HG03342 (cell line): ENCODE measurements around the gene LMOD3.
A peak's percentile ranks its signal among the peaks of the same experiment; 100 is the strongest.

Experiments
- ATAC-seq: cut with Tn5 transposase; IDR thresholded peaks from one replicate; pipeline ENCODE4 v1.9.1; 2021; ENCODE audit warnings: mild to moderate bottlenecking, moderate library complexity; ENCODE audit not compliant: unreplicated experiment

The LMOD3 gene

GRCh38 chr3:69126216-69126615, 3.8 kb upstream of the LMOD3 start:
- no peak for ATAC-seq

GRCh38 chr3:69121950-69122349, 445 bp downstream of the LMOD3 start:
- ATAC-seq: no peak

GRCh38 chr3:69121513-69121912, 882 bp downstream of the LMOD3 start:
- ATAC-seq: no peak

- peak; percentile 92 for ATAC-seq
Measured at GRCh38 chr3:69120879-69121464, 1.4 kb downstream of the LMOD3 start.

- ATAC-seq: no peak
Measured at GRCh38 chr3:69119681-69120080, 2.7 kb downstream of the LMOD3 start.

- ATAC-seq: no peak
Measured at GRCh38 chr3:69119138-69119537, 3.3 kb downstream of the LMOD3 start.

- ATAC-seq: no peak
Measured at GRCh38 chr3:69118555-69118954, 3.8 kb downstream of the LMOD3 start.

- ATAC-seq: no peak
Measured at GRCh38 chr3:69116897-69117296, 5.5 kb downstream of the LMOD3 start.

- no peak for ATAC-seq
Measured at GRCh38 chr3:69116162-69116561, 6.2 kb downstream of the LMOD3 start.

- no peak for ATAC-seq
Measured at GRCh38 chr3:69115731-69116130, 6.7 kb downstream of the LMOD3 start.

- ATAC-seq: no peak
Measured at GRCh38 chr3:69113536-69113935, 8.9 kb downstream of the LMOD3 start.

- ATAC-seq: no peak
Measured at GRCh38 chr3:69110941-69111546, 11.4 kb downstream of the LMOD3 start.

- no peak for ATAC-seq
Measured at GRCh38 chr3:69108811-69109210, 13.6 kb downstream of the LMOD3 start.

GRCh38 chr3:69107841-69108240, 14.6 kb downstream of the LMOD3 start:
- ATAC-seq: no peak

GRCh38 chr3:69105320-69105719, 17.1 kb downstream of the LMOD3 start:
- ATAC-seq: no peak

GRCh38 chr3:69104586-69104985, 17.8 kb downstream of the LMOD3 start:
- no peak for ATAC-seq

GRCh38 chr3:69103123-69103522, 19.3 kb downstream of the LMOD3 start:
- ATAC-seq: no peak

GRCh38 chr3:69102384-69102783, 20.0 kb downstream of the LMOD3 start:
- no peak for ATAC-seq

GRCh38 chr3:69099576-69099975, 22.8 kb downstream of the LMOD3 start:
- no peak for ATAC-seq

GRCh38 chr3:69097407-69098086, 24.8 kb downstream of the LMOD3 start:
- no peak for ATAC-seq

GRCh38 chr3:69096299-69096698, 26.1 kb downstream of the LMOD3 start:
- no peak for ATAC-seq

GRCh38 chr3:69095636-69096035, 26.8 kb downstream of the LMOD3 start:
- no peak for ATAC-seq
